Duodenal mucosa (tissue), 2 donors: Measurements from ENCODE around the gene B4GALT3.

Experiments used
- H3K27ac ChIP-seq: one replicate; pipeline ENCODE4 v1.7.0; 2013; ENCODE audit warnings: low read depth, low read length
- H3K27me3 ChIP-seq, 2 donors: one replicate each; pipeline ENCODE4 v1.7.0; 2013; ENCODE audit warnings: low read length in 2 of 2, control low read depth in 1 of 2; ENCODE audit not compliant: insufficient read depth in 2 of 2, control insufficient read depth in 1 of 2
- H3K36me3 ChIP-seq, 2 donors: one replicate each; pipeline ENCODE4 v1.7.0; 2013; ENCODE audit warnings: low read length in 2 of 2, control low read depth in 1 of 2; ENCODE audit not compliant: insufficient read depth in 2 of 2, control insufficient read depth in 1 of 2
- H3K4me1 ChIP-seq, 2 donors: one replicate each; pipeline ENCODE4 v1.7.0; 2013; ENCODE audit warnings: low read length in 2 of 2, control low read depth in 1 of 2; ENCODE audit not compliant: insufficient read depth in 2 of 2, control insufficient read depth in 1 of 2
- H3K4me3 ChIP-seq, 2 donors: one replicate each; pipeline ENCODE4 v1.7.0; 2013; ENCODE audit warnings: low read length in 2 of 2, low read depth in 1 of 2
- H3K9ac ChIP-seq, 2 donors: one replicate each; pipeline ENCODE4 v1.7.0; 2013; ENCODE audit warnings: low read length in 2 of 2, low read depth in 1 of 2
- H3K9me3 ChIP-seq, 2 donors: one replicate each; pipeline ENCODE4 v1.7.0; 2013; ENCODE audit warnings: low read length in 2 of 2, control low read depth in 1 of 2; ENCODE audit not compliant: control insufficient read depth in 1 of 2

The B4GALT3 gene

DNA sequence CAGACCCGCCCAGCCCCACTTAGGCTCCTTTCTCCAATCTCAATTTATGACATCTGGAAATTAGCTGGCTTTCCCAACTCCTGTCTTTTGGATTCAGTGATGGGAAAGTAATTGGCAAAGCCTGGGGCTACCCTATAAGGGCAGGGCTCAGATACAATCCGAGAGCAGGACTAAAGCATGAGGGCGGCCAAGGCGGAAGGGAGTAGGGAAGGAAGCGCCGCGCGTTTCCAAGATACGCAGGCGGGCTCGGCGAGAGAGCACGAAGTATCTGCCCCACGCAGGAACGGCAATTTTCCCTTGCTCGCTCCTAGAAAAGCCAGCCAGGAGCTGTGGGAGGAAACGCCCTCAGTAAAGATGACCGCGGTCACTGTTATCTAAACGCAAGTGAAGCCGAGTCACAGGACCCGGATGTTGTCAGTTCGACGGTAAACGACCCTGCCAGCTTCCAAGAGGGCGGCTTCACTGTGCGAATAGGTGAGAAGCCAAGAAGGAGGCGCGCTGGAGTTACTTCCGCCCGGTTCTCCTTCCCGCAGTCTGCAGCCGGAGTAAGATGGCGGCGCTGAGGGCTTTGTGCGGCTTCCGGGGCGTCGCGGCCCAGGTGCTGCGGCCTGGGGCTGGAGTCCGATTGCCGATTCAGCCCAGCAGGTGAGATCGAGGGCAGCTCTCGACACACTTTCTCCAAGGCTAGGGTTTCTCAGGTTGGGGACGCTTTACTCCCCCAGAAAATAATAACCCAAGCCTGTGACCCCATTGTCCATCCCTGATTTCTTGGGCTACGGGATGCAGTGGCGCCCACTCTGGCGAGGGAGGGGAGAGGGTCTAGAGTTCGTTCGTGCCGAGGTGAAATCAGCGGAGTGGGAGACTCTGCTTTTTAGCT, 24.8 kb upstream of the B4GALT3 start, which contains the start of gene NDUFS2:
TSS of gene NDUFS2 (plus strand) at position 532 of the 877 bp plus-strand sequence. CDS start at position 551, 19 bp downstream.
- peaks cover 56 to 59% of the 10 kb centered on the region in 2 donors for H3K4me1 ChIP-seq
- H3K4me3 ChIP-seq = peak within 1 kb of the TSS; percentile 93 to 97
- peaks cover 22 to 26% of the 10 kb centered on the region in 2 donors for H3K36me3 ChIP-seq
- H3K27me3 ChIP-seq = no peaks in the 10 kb centered on the region
- H3K9me3 ChIP-seq = no peaks in the 10 kb centered on the region
- H3K27ac ChIP-seq = peak within 1 kb of the TSS; percentile 97
- peak within 1 kb of the TSS; percentile 81 to 97 for H3K9ac ChIP-seq

DNA sequence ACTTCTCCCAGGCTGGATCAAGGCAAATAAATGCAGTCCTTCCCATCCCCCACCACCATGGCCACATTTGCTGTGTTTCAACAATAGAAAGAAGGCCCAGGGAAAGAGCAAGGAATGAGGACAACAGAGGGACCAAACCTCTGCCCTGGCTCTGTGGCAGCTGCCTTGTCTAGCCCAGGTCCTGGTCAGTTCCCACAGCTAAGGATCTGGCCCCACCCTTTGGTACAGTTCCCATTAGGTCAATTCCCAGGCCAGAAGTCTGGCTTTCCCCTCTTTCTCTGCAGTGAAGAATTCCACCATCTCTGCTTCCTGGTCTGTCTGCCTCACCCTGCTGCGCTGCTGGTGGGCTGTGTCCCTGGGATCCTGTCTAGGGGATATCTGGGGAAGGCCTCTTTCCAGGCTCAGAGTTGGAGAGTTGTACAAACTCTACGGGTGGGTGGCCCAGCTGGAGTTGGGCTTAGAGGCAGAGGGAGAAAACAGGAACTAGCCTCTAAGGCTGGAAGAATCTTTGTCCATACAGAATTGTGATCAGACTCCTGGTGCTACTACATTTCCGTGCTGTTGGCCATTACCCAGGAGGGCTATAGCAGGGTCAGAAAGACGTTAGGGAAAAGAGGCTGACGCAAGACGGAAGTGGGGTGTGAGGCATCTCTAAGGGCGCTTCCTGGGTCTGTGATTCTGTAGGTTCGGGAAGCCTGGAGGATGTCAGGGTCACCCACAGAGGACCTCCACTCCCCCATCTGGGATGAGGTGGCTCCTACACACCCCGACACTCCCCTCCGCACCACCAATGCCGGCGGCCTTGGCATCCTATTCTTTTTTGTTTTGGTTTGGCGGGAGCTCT, 23.9 kb upstream of the B4GALT3 start:
- Histone ChIP-seq H3K4me3 (peak overlapping the region; percentile 93 to 97), H3K4me1 (peaks cover 59 to 65% of the 10 kb centered on the region in 2 donors), H3K27ac (peak overlapping the region; percentile 97), H3K9ac (peak overlapping the region; percentile 81 to 97), H3K9me3 (no peaks in the 10 kb centered on the region), H3K27me3 (no peaks in the 10 kb centered on the region), H3K36me3 (peaks cover 13 to 17% of the 10 kb centered on the region in 2 donors)

DNA sequence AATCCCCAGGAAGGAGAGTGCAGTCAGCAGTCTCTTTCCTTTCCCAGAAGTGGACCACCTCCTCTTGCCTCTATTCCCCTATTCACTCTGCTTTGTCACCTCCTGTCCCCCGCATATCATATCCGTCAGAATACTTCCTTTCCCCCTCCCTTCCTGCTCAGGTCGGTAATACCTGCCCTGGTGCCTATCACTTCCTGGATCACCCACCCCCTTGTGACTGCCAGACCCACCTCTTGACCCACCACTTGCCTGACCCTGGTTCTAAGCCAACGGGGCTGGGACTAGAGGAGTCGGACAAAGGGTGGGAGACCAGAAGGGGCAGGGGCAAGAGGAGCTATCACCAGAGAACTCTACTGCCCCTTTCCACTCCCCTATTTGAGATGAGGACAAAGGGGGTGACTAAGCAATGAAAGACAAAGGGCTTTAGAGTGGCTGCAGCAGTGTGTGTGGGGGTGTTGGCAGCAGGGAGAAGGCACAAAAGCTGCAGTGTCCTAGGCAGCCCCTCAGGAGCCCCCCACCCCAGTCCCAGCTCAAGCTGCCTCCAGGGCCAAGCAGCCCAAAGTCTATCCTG, 23.2 kb upstream of the B4GALT3 start:
- H3K27ac ChIP-seq = peak overlapping the region; percentile 97
- H3K36me3 ChIP-seq = peaks cover 11 to 12% of the 10 kb centered on the region in 2 donors
- no peaks in the 10 kb centered on the region for H3K9me3 ChIP-seq
- H3K9ac ChIP-seq = peak overlapping the region in 1 of 2 donors; percentile 97
- no peak overlapping the region for H3K4me3 ChIP-seq
- peaks cover 63% of the 10 kb centered on the region in 2 donors for H3K4me1 ChIP-seq
- H3K27me3 ChIP-seq = no peaks in the 10 kb centered on the region

DNA sequence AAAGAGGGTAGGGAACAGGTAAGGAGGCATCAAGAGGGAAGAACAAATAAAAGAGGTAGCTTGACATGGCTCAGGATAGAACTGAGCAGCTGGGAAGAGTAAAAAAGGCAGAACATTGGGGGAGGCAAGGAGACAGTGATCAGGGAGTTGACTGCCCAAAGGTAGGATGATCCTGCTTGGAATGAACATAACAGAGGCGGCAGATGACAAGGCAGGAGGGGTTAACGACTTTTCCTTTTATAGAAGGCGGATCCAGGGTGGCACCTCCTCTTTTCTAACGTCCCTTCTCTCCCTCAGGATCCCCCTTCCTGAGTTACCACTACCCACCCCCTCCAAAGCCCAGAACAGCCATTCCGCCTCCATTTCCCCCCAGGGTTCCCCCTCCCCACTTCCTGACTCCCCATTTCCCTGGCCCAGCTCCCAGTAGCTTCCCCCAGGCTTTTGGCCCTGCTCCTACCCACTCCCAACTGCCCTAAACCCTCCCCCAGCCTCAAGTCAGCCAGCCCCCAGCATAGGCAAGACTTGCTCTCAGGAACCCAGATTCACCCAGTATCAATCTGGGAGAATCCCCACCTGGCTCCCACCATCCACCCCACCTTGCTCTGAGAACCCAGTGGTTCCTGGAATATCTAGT, 22.3 kb upstream of the B4GALT3 start:
- Histone ChIP-seq H3K27me3 (no peaks in the 10 kb centered on the region), H3K9ac (peak overlapping the region in 1 of 2 donors; percentile 40), H3K4me1 (peaks cover 57 to 63% of the 10 kb centered on the region in 2 donors), H3K4me3 (no peak overlapping the region), H3K36me3 (peaks cover 7 to 11% of the 10 kb centered on the region in 2 donors), H3K9me3 (no peaks in the 10 kb centered on the region), H3K27ac (peak overlapping the region; percentile 97)

DNA sequence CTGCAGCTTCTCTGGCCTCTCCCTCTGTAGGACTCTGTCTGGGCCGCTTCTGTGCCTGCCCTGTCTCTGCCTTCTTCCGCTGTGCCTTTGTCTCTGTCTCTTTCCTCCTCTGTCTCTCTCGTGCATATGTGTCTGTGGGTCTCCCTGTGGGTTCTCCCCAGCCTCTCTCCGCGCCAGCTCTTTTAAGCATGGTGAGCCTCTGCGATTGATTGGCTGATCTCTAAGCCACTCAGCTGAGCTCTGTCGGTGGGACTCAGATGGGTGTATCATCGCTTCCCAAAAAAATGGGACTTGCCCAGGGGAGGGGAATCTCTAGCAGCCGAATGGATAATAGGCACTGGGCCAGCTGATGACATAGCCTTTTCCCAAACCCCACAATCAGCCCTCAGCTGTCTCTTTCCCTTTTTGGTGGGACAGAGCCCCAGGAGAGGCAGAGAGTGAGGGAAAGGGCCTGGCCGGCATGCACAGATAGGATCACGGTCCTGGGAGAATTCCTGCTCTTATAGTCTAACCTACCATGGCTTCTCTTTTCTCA, 21.7 kb upstream of the B4GALT3 start, which contains the start of gene ADAMTS4:
TSS of gene ADAMTS4 (minus strand) at position 158 of the 535 bp plus-strand sequence. CDS start 427 bp downstream, outside the sequence.
- Histone ChIP-seq H3K9ac (peak within 1 kb of the TSS; percentile 38 to 40), H3K4me3 (peak within 1 kb of the TSS; percentile 42 to 50), H3K4me1 (peaks cover 52 to 63% of the 10 kb centered on the region in 2 donors)

DNA sequence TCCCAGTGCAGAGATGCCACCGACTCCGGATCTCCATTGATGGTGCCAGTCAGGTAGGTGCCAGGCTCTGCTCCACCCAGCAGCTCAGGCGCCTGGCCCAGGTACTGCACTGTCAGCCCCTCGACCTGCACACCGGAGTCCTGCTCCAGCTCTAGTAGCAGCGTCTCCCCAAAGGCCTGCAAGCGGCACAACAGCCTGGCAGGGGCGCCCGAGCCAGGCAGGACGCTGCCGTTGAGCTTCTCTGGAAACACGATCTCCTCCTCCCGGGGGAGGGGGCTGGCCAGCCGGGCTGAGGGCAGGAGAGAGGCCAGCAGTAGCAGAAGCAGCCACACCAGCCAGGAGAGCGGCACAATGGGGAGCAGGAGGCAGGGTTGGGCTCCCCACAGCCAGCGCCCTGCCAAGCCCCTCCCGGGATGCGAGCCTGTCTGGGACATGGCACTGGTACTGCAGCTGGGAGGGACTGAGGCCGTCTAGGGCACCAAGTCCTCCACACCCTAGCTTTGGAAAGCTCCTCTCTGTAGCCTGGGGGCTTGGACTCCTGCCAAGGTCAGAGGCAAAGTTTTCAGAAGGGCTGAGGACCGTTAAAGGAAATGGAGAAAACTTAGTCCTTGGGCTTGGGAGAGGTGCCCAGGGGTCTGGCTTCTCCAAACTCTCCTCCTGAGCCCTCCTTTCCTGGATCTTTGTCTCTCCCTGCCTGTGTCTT, 21.0 kb upstream of the B4GALT3 start:
- Histone ChIP-seq H3K36me3 (peaks cover 0 to 1% of the 10 kb centered on the region in 2 donors), H3K9me3 (no peaks in the 10 kb centered on the region), H3K9ac (peak overlapping the region; percentile 36 to 38), H3K4me1 (peaks cover 46 to 59% of the 10 kb centered on the region in 2 donors), H3K27ac (peak overlapping the region; percentile 65), H3K4me3 (peak overlapping the region; percentile 42 to 50), H3K27me3 (no peaks in the 10 kb centered on the region)

More for the DNA sequence above, 21.7 kb upstream of the B4GALT3 start, which contains the start of gene ADAMTS4:
- Histone ChIP-seq H3K27me3 (no peaks in the 10 kb centered on the region), H3K9me3 (no peaks in the 10 kb centered on the region), H3K27ac (peak within 1 kb of the TSS; percentile 97), H3K36me3 (peaks cover 4 to 7% of the 10 kb centered on the region in 2 donors)

DNA sequence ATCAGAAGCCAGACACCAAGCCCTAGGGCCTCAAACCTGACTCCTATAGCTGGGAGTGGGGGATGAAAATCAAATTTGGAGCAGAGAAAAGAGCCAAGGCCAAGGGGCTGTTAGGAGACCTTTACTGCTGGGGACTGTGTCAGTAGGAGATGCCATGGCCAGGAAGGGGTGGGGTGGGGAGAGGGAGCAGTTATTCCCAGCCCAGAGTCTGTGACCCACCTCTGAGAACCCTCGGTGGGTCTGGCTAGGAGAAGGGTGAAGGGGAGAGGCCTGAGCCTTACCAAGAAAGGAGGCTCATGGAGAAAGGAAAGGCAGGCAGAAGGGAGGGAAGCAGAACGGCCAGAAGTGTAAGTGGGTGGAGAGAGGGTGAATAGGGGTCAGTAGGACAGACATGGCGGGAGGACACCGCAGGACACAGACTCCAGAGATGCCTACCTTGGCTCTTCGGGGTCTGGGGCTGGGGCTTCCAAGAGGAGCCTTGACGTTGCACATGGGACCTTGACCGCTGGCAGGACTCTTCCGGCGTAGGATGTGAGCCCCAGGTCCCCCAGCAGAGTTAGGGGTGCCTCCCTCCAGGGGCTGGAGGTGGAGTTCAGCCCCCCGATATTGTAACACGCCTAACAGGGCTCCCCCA, 20.4 kb upstream of the B4GALT3 start:
- no peaks in the 10 kb centered on the region for H3K9me3 ChIP-seq
- no peaks in the 10 kb centered on the region for H3K36me3 ChIP-seq
- peak overlapping the region; percentile 64 for H3K27ac ChIP-seq
- peaks cover 49 to 62% of the 10 kb centered on the region in 2 donors for H3K4me1 ChIP-seq
- peak overlapping the region; percentile 42 to 50 for H3K4me3 ChIP-seq
- no peaks in the 10 kb centered on the region for H3K27me3 ChIP-seq
- H3K9ac ChIP-seq = peak overlapping the region; percentile 36 to 38

DNA sequence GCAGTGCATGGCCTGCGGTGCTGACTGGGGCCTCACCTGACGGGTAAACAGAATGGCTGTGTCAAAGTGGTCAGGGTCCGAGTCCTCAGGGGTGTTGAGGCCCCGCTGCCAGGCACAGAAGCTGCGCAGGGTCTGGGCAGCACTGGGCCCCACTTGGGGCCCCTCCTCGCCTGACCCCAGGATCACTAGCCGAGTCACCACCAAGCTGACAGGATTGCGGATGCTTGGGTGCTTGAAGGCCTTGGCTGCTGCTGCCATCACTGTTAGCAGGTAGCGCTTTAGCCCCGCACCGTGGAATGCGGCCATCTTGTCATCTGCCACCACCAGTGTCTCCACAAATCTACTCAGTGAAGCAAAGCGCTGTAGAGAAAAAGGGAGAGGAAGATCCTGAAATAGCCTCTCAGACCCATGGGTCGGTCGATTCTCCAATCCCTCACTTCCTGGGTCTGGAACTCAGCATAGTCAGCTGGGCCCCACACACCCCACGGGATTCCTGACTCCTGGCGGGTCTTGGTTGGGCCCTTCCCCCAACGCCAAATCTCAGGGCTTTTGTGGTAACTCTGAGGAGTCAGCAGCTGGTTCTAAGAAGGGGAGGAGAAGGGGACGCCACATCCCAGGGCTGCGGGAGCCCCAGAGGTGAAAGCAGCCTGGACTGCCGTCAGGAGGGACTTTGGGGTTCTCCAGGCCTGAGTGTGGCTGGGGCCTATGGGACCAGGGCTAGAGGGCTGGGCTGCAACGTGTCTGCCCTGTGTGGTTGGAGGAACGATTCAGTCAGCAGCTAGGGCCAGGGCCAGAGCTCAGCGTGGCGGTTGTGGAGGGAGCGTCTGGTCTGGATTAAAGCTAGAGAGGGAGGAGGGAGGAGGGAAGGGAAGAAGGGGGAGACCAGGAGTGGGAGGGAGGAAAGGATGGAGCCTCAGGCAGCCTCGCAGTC, 19.5 kb upstream of the B4GALT3 start:
- Histone ChIP-seq H3K9me3 (no peaks in the 10 kb centered on the region), H3K27me3 (no peaks in the 10 kb centered on the region), H3K9ac (peak overlapping the region; percentile 32 to 36), H3K27ac (peak overlapping the region; percentile 64), H3K4me1 (peaks cover 48 to 61% of the 10 kb centered on the region in 2 donors), H3K36me3 (no peaks in the 10 kb centered on the region), H3K4me3 (peak overlapping the region; percentile 31 to 50)
